Activated T-helper 2 cell treated with anti-CD3 and anti-CD28 coated beads, Interferon-gamma antibody, Interleukin-2, Interleukin-4, amounts not matched to agents 10 μg/mL and 5 μg/mL and 100 μg/mL, durations not matched to agents 14 hours and 24 hours and 36 hours (primary cell): Measurements from ENCODE around the gene EMILIN2. TPM values are rescaled to one million over a fixed set of nuclear protein-coding genes. Genes with fewer than 3 reads are reported as not detected.

ENCODE experiments used
- DNase-seq: peaks from one replicate; pipeline ENCODE4 v3.0.0; 2021; ENCODE audit warnings: low spot score
- H3K27ac Mint-ChIP-seq: one replicate; pipeline ENCODE4 v1.8.0; 2021; ENCODE audit warnings: mixed read lengths
- H3K27me3 Mint-ChIP-seq: one replicate; pipeline ENCODE4 v1.8.0; 2021; ENCODE audit warnings: low read depth, mixed read lengths
- H3K36me3 Mint-ChIP-seq: one replicate; pipeline ENCODE4 v1.8.0; 2021; ENCODE audit warnings: low read depth, mixed read lengths
- H3K4me1 Mint-ChIP-seq: one replicate; pipeline ENCODE4 v1.8.0; 2021; ENCODE audit warnings: low read depth, mixed read lengths
- H3K4me3 Mint-ChIP-seq: one replicate; pipeline ENCODE4 v1.8.0; 2021; ENCODE audit warnings: low read depth, mild to moderate bottlenecking, moderate library complexity, mixed read lengths
- H3K9me3 Mint-ChIP-seq: one replicate; pipeline ENCODE4 v1.8.0; 2021; ENCODE audit warnings: mixed read lengths
- intact Hi-C: fragments of 100-400 bp; cut with micrococcal nuclease; formaldehyde crosslinking; loops from one replicate; pipeline ENCODE4 v1.15.1; 2023
- total RNA-seq: library from RNA; stranded (reverse); gene quantifications from 2 replicates; pipeline ENCODE4 v1.2.3, GENCODE V29; 2022

The EMILIN2 gene
- total RNA-seq, 1 donor from 2014 or later: 53.4 TPM

DNA sequence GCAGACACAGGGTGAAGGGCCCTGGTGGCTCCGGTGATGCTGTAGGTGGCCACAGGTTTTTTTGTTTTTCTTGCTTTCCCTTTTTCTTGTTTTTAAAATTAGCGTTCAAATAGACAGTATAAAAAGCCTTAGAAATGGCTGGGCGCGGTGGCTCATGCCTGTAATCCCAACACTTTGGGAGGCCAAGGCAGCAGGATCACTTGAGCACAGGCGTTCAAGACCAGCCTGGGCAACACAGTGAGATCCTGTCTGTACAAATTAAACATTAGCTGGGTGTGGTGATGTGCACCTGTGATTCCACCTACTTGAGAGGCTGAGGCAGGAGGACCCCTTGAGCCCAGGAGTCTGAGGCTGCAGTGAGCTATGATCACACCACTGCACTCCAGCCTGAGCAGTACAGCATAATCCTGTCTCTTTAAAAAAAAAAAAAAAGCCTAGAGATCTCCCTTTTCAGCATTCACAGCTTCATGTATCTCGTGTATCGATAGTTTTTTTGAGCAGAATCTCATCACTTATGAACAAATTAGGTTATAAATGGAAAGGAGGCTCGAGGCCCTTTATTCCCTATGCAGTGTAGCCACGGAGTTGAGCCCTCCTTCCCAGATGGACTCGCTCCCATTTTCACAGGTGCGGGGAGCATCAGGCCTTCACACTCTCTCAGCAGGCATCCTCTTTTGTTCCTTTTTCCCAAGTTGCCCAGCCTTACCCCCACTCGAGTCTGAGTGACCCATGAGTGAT lies 50.8 kb downstream of the EMILIN2 start:
- H3K27ac Mint-ChIP-seq: peak overlapping the region; percentile 10
- no peak overlapping the region for H3K4me3 Mint-ChIP-seq
- H3K36me3 Mint-ChIP-seq: peaks cover 38% of the 10 kb centered on the region
- H3K4me1 Mint-ChIP-seq: peaks cover 21% of the 10 kb centered on the region
- no peak for DNase-seq
- no peaks in the 10 kb centered on the region for H3K27me3 Mint-ChIP-seq
- H3K9me3 Mint-ChIP-seq: peaks cover 9% of the 10 kb centered on the region
- intact Hi-C loops: no loop called here

GRCh38 chr18:2898186-2898640 lies 51.4 kb downstream of the EMILIN2 start:
- intact Hi-C loops: no loop called here
- peaks cover 15% of the 10 kb centered on the region for H3K4me1 Mint-ChIP-seq
- no peak for DNase-seq
- H3K4me3 Mint-ChIP-seq: no peak overlapping the region
- H3K27me3 Mint-ChIP-seq: no peaks in the 10 kb centered on the region
- peaks cover 32% of the 10 kb centered on the region for H3K36me3 Mint-ChIP-seq
- H3K9me3 Mint-ChIP-seq: peaks cover 9% of the 10 kb centered on the region
- peak overlapping the region; percentile 10 for H3K27ac Mint-ChIP-seq

DNA sequence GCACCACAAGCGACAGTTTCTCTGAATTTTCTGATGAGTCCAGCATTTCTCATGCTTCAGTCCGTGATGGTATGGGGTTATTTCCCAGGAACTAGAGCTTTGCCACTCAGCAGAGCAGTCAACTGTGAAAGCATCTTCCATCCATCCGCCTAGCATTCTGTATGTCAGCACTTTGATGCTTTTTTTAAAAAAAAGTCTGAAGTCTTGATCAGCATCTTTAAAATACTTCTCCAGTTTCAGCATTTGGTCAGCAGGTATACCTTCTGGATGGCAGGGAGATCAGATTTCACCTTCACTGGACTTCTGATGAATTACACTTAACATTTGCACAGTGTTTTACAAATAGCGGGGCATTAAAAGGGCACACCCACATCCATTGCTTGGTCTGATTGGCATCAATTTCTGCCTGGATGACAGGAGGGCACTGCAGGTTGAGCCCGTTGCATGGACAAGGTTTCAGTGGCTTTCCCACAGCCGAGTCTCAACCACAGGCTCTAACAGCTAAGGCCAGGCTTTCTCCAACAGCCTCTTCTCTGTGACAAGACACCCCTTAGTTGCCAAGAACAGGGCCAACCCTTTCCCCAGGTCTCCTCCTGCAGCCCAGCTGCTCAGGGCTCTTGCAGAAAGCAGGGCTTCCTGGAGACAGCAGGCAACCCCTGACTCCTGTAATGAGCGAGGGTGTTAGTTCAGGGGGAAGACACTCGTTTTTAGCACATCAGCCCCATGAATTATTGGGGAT lies 54.0 kb downstream of the EMILIN2 start:
- Mint-ChIP-seq H3K4me1 (peaks cover 15% of the 10 kb centered on the region), H3K27ac (no peak overlapping the region), H3K36me3 (peaks cover 14% of the 10 kb centered on the region), H3K27me3 (no peaks in the 10 kb centered on the region), H3K9me3 (no peaks in the 10 kb centered on the region), H3K4me3 (no peak overlapping the region)
- intact Hi-C loops: no loop called here
- DNase-seq: no peak

DNA sequence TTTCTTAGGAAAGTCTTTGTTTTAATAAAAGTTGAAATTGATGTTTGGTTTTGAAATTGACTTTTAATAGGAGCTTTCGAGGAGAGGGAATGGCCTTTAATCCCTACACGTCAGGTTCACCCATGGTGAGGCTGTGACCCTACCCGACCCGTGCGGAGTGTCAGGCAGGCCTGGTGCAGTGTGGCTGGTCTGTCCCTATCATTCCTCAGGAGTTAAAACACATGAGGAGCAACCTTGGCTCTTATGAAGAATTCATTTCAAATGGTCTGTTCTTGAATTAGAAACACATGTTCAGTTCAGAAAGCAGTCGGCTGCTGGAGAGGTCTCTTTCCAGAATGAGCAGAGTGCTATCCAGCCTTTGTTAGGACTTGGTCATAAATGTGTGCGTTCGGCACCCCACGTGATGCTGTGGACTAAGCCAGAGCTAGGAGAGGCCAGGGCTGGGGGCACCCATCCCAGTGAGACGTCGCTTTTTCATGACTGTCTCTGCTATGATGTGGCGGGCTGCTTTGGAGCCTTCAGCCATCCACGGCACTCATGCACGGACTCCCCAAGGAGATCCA lies 54.7 kb downstream of the EMILIN2 start:
- peaks cover 14% of the 10 kb centered on the region for H3K36me3 Mint-ChIP-seq
- intact Hi-C loops: no loop called here
- no peak overlapping the region for H3K27ac Mint-ChIP-seq
- DNase-seq: no peak
- H3K4me3 Mint-ChIP-seq: no peak overlapping the region
- peaks cover 15% of the 10 kb centered on the region for H3K4me1 Mint-ChIP-seq
- no peaks in the 10 kb centered on the region for H3K27me3 Mint-ChIP-seq
- H3K9me3 Mint-ChIP-seq: no peaks in the 10 kb centered on the region

DNA sequence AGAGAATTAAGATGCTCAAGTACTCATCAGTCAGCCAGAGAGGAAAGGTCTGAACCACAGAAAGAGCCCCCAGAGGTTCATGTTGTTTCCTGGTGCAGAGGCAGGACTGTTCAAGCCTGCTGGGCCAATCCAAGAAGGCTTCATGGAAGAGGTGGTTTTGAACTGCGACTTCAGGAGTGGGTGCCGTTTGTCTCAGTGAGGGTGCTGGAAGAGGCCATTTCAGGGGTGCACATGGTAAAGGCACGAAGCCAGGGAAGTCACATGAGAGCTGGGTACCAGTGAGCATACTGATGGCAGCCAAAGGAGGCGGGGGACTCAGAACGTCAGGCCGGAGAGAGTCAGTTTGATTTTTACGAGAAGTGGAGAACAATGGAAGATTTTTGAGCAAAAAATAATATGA lies 55.5 kb downstream of the EMILIN2 start:
- H3K27ac Mint-ChIP-seq: no peak overlapping the region
- H3K27me3 Mint-ChIP-seq: no peaks in the 10 kb centered on the region
- intact Hi-C loops: no loop called here
- no peaks in the 10 kb centered on the region for H3K9me3 Mint-ChIP-seq
- peaks cover 13% of the 10 kb centered on the region for H3K36me3 Mint-ChIP-seq
- no peak overlapping the region for H3K4me3 Mint-ChIP-seq
- peaks cover 14% of the 10 kb centered on the region for H3K4me1 Mint-ChIP-seq
- DNase-seq: no peak

DNA sequence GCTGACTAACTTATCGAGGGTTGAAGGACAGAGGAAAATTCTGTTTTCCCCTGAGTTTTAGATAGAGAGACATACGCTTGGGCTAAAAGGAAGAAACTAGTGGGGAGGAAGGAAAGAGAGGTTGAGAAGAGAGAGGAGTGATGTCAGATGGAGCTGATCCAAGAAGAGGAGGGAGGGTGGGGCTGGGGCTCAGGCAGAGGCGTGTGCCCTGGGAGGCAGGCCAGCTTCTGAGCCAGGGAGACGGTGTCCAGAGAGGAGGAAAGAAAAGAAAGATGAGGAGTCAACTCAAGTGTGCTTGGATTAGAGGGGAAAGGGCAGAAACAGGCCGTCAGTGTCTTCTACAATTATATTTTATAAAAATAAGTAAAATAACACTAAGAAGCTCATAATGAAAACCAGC lies 56.2 kb downstream of the EMILIN2 start:
- H3K27me3 Mint-ChIP-seq: no peaks in the 10 kb centered on the region
- DNase-seq: no peak
- intact Hi-C loops: no loop called here
- peaks cover 13% of the 10 kb centered on the region for H3K36me3 Mint-ChIP-seq
- no peak overlapping the region for H3K27ac Mint-ChIP-seq
- no peaks in the 10 kb centered on the region for H3K9me3 Mint-ChIP-seq
- no peak overlapping the region for H3K4me3 Mint-ChIP-seq
- H3K4me1 Mint-ChIP-seq: peaks cover 14% of the 10 kb centered on the region

DNA sequence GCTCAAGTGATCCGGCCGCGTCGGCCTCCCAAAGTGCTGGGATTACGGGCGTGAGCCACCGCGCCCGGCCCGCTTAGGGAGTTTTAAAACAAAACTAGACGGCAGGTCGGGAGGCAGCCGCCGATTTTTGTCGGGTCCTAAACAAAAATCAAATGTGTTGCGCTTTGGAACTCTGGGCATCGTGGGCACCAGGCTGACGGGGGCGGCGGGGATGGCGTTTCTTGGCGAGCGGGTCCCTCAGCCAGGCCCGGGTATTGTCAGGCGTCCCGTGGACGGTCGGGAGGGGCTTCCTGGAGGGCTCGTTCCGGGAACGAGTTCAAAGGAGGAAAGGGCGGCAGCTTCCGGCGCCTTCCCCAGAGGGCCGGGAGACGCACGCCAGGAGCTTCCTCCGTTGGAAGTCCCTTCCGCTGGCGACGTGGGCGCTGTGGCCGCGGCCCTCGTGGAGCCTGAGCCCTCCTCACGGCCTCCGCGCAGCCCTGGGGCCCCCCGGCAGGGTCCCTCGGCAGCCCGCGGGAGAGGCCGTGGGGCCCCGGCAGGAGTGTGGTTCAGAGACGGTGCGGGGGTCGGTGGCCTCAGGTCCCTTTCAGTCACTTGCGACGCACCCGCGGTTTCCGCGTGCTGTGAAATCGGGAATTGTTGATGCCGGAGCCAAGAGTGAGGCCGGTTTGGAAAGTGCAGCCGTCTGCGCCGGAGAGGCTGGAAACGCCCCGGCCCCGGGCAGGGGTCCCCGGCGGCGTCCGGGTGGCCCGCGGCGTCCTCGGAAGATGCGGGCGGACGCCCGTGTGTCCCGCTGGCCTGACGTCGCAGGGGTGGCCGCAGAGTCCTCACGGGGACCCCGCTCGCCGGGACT lies 59.3 kb downstream of the EMILIN2 start:
- intact Hi-C loops: loop anchor here (2.0 kb wide), 1 partner anchor 59 kb away; the partner anchor contains the start of gene EMILIN2
- no peaks in the 10 kb centered on the region for H3K27me3 Mint-ChIP-seq
- peak overlapping the region; percentile 79 for H3K27ac Mint-ChIP-seq
- H3K4me1 Mint-ChIP-seq: peaks cover 18% of the 10 kb centered on the region
- peaks cover 34% of the 10 kb centered on the region for H3K36me3 Mint-ChIP-seq
- peak overlapping the region; percentile 81 for H3K4me3 Mint-ChIP-seq
- no peak for DNase-seq
- no peaks in the 10 kb centered on the region for H3K9me3 Mint-ChIP-seq

- intact Hi-C loops: loop anchor here (2.0 kb wide), 1 partner anchor 60 kb away; the partner anchor contains the start of gene EMILIN2
- peak overlapping the region; percentile 84 for H3K4me3 Mint-ChIP-seq
- peaks cover 36% of the 10 kb centered on the region for H3K36me3 Mint-ChIP-seq
Measured at GRCh38 chr18:2906704-2907549, 60.1 kb downstream of the EMILIN2 start.

GRCh38 chr18:2907550-2908135 lies 60.8 kb downstream of the EMILIN2 start:
- DNase-seq: no peak
- Mint-ChIP-seq H3K27ac (peak overlapping the region; percentile 53), H3K9me3 (no peaks in the 10 kb centered on the region), H3K4me3 (peak overlapping the region; percentile 84), H3K4me1 (peaks cover 18% of the 10 kb centered on the region), H3K36me3 (peaks cover 40% of the 10 kb centered on the region), H3K27me3 (no peaks in the 10 kb centered on the region)
- intact Hi-C loops: loop anchor here (2.0 kb wide), 1 partner anchor 61 kb away; the partner anchor contains the start of gene EMILIN2

More at GRCh38 chr18:2906704-2907549, 60.1 kb downstream of the EMILIN2 start:
- Mint-ChIP-seq H3K4me1 (peaks cover 18% of the 10 kb centered on the region), H3K27ac (peak overlapping the region; percentile 53), H3K27me3 (no peaks in the 10 kb centered on the region), H3K9me3 (no peaks in the 10 kb centered on the region)
- DNase-seq: peak; percentile 57

GRCh38 chr18:2908166-2908945 lies 61.5 kb downstream of the EMILIN2 start:
- Mint-ChIP-seq H3K36me3 (peaks cover 45% of the 10 kb centered on the region), H3K27me3 (no peaks in the 10 kb centered on the region), H3K4me3 (peak overlapping the region; percentile 84), H3K9me3 (no peaks in the 10 kb centered on the region), H3K4me1 (peaks cover 18% of the 10 kb centered on the region), H3K27ac (peak overlapping the region; percentile 9)
- no peak for DNase-seq
- intact Hi-C loops: no loop called here

DNA sequence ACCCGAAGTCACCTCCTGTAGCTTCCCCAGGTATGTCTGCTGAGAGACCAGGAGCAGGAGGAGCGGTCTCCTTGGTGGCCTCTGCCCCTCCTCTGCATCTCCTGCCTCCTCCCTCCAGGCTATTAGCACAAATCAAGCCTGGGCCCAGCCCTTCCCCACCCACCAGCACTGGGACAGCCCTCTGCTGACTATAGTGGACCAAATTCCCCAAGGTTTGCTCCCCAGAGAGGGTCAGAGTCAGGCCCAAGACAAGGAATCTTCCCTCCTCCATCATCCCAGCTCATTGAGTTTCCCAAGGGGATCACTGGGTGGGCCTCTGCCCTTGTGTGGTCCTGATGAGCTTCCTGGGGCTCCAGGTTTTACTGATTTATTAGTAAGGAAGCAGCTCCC lies 62.1 kb downstream of the EMILIN2 start:
- peaks cover 18% of the 10 kb centered on the region for H3K4me1 Mint-ChIP-seq
- no peak overlapping the region for H3K27ac Mint-ChIP-seq
- DNase-seq: no peak
- H3K4me3 Mint-ChIP-seq: no peak overlapping the region
- H3K27me3 Mint-ChIP-seq: no peaks in the 10 kb centered on the region
- H3K36me3 Mint-ChIP-seq: peaks cover 51% of the 10 kb centered on the region
- intact Hi-C loops: no loop called here
- no peaks in the 10 kb centered on the region for H3K9me3 Mint-ChIP-seq
